ENCODE results near the gene OSCAR. TPM values are rescaled to one million over a fixed set of nuclear protein-coding genes. Genes with fewer than 3 reads are reported as not detected.
A peak's percentile ranks its signal among the peaks of the same experiment; 100 is the strongest.

OSCAR gene
- total RNA-seq, 2 donors from 2014 or later: 0.20 to 0.44 TPM

DNA sequence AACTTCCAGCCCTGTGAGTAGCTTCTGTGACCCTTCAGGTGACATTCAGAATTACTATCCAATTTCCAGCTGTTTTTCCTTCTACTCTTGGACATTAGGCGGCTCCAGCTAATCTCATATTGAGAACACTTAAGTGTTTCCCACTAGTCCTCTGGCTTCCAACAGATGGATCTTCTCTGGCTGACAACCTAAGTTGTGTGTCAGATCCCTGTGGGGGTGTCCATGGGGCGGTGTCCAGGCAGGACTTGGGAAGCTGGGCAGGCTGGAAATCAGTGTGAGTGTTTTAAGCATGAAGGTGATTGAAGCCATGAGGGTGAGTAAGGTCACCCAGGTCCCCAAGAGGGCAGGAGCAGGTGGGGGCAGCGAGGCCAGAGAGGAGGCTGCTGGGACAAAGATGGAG lies 47.1 kb upstream of the OSCAR start:
- H3K4me1 ChIP-seq (ENCODE audit: control insufficient read depth, insufficient read depth, low read length): no peaks in the 10 kb centered on the region
- TF ChIP-seq, protein P1, sequence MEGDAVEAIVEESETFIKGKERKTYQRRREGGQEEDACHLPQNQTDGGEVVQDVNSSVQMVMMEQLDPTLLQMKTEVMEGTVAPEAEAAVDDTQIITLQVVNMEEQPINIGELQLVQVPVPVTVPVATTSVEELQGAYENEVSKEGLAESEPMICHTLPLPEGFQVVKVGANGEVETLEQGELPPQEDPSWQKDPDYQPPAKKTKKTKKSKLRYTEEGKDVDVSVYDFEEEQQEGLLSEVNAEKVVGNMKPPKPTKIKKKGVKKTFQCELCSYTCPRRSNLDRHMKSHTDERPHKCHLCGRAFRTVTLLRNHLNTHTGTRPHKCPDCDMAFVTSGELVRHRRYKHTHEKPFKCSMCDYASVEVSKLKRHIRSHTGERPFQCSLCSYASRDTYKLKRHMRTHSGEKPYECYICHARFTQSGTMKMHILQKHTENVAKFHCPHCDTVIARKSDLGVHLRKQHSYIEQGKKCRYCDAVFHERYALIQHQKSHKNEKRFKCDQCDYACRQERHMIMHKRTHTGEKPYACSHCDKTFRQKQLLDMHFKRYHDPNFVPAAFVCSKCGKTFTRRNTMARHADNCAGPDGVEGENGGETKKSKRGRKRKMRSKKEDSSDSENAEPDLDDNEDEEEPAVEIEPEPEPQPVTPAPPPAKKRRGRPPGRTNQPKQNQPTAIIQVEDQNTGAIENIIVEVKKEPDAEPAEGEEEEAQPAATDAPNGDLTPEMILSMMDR (conservative IDR thresholded peaks at IDR 0.05): no peak
- no peak for DNase-seq
- no peaks in the 10 kb centered on the region for H3K9me3 Mint-ChIP-seq
- H3K27me3 ChIP-seq (ENCODE audit: control insufficient read depth, insufficient read depth, low read length, poor library complexity, severe bottlenecking): no peaks in the 10 kb centered on the region
- WGBS, 2 experiments (ENCODE audit: insufficient coverage in 1 of 2, insufficient read length in 1 of 2): 94 to 98% methylated on average over 2 to 3 of the region's 3 CpGs
- no peak overlapping the region for H3K27ac Mint-ChIP-seq
- no peaks in the 10 kb centered on the region for H3K9me3 ChIP-seq (ENCODE audit: control insufficient read depth, low read length)
- no peak overlapping the region for H3K4me3 ChIP-seq (ENCODE audit: low read length)
- H3K27ac ChIP-seq (ENCODE audit: low read depth, low read length): no peak overlapping the region
- no peak overlapping the region for H3K4me3 Mint-ChIP-seq
- H3K36me3 Mint-ChIP-seq (ENCODE audit: low read depth): peaks cover 77% of the 10 kb centered on the region
- no peaks in the 10 kb centered on the region for H3K4me1 Mint-ChIP-seq
- no peaks in the 10 kb centered on the region for H3K27me3 Mint-ChIP-seq (ENCODE audit: insufficient read depth)
- no peak overlapping the region for H3K9ac ChIP-seq (ENCODE audit: extremely low read depth, low read length, poor library complexity, severe bottlenecking)
- H3K36me3 ChIP-seq (ENCODE audit: control insufficient read depth, insufficient read depth, low read length): peaks cover 90% of the 10 kb centered on the region

DNA sequence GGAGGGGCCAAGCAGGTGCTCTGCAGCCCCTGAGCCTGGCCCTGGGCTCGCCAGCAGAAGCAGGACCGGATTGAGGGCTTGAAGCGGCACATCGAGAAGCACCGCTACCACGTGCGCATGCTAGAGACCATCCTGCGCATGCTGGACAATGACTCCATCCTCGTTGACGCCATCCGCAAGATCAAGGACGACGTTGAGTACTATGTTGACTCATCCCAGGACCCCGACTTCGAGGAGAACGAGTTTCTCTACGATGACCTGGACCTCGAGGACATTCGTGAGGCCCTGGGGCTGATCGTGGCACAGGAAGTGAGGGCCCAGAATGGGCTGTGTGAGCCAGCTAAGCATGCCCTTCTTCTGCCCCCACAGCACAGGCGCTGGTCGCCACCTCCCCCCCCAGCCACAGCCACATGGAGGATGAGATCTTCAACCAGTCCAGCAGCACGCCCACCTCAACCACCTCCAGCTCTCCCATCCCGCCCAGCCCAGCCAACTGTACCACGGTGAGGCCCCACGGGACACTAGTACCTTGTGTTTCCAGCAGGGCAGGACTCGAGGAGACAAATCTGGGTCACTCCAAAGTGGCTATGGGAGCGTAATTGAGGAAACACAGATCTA lies 45.0 kb upstream of the OSCAR start:
- Mint-ChIP-seq H3K9me3 (no peaks in the 10 kb centered on the region), H3K27me3 (ENCODE audit: insufficient read depth) (no peaks in the 10 kb centered on the region), H3K4me3 (no peak overlapping the region), H3K4me1 (peaks cover 7% of the 10 kb centered on the region), H3K27ac (no peak overlapping the region), H3K36me3 (ENCODE audit: low read depth) (peaks cover 71% of the 10 kb centered on the region)
- H3K27ac ChIP-seq (ENCODE audit: low read depth, low read length): no peak overlapping the region
- no peak for DNase-seq
- TF ChIP-seq, protein P1 (conservative IDR thresholded peaks at IDR 0.05): no peak
- H3K27me3 ChIP-seq (ENCODE audit: control insufficient read depth, insufficient read depth, low read length, poor library complexity, severe bottlenecking): no peaks in the 10 kb centered on the region
- H3K4me1 ChIP-seq (ENCODE audit: control insufficient read depth, insufficient read depth, low read length): no peaks in the 10 kb centered on the region
- WGBS, 2 experiments (ENCODE audit: insufficient coverage in 1 of 2, insufficient read length in 1 of 2): 94 to 95% methylated on average over 24 to 27 of the region's 28 CpGs
- no peak overlapping the region for H3K9ac ChIP-seq (ENCODE audit: extremely low read depth, low read length, poor library complexity, severe bottlenecking)
- no peak overlapping the region for H3K4me3 ChIP-seq (ENCODE audit: low read length)
- H3K36me3 ChIP-seq (ENCODE audit: control insufficient read depth, insufficient read depth, low read length): peaks cover 91% of the 10 kb centered on the region
- no peaks in the 10 kb centered on the region for H3K9me3 ChIP-seq (ENCODE audit: control insufficient read depth, low read length)

GRCh38 chr19:54142166-54142780 lies 41.7 kb upstream of the OSCAR start:
- Histone ChIP-seq H3K4me3 (ENCODE audit: low read length) (no peak overlapping the region), H3K36me3 (ENCODE audit: control insufficient read depth, insufficient read depth, low read length) (peaks cover 79% of the 10 kb centered on the region), H3K27me3 (ENCODE audit: control insufficient read depth, insufficient read depth, low read length, poor library complexity, severe bottlenecking) (no peaks in the 10 kb centered on the region), H3K27ac (ENCODE audit: low read depth, low read length) (no peak overlapping the region), H3K4me1 (ENCODE audit: control insufficient read depth, insufficient read depth, low read length) (peaks cover 11% of the 10 kb centered on the region), H3K9ac (ENCODE audit: extremely low read depth, low read length, poor library complexity, severe bottlenecking) (no peak overlapping the region), H3K9me3 (ENCODE audit: control insufficient read depth, low read length) (no peaks in the 10 kb centered on the region)
- H3K9me3 Mint-ChIP-seq: no peaks in the 10 kb centered on the region
- no peaks in the 10 kb centered on the region for H3K27me3 Mint-ChIP-seq (ENCODE audit: insufficient read depth)
- H3K4me1 Mint-ChIP-seq: peaks cover 24% of the 10 kb centered on the region
- H3K27ac Mint-ChIP-seq: peak overlapping the region; percentile 35
- no peak overlapping the region for H3K4me3 Mint-ChIP-seq
- TF ChIP-seq, protein P1 (conservative IDR thresholded peaks at IDR 0.05): no peak
- DNase-seq: no peak
- 89 to 100% methylated on average over 3 to 7 of the region's 7 CpGs for WGBS, 2 experiments (ENCODE audit: insufficient coverage in 1 of 2, insufficient read length in 1 of 2)
- peaks cover 57% of the 10 kb centered on the region for H3K36me3 Mint-ChIP-seq (ENCODE audit: low read depth)

All from endodermal cell (in vitro differentiated cells).